Measurements from ENCODE around the gene MRPS18C. TPM values are rescaled to one million over a fixed set of nuclear protein-coding genes. Genes with fewer than 3 reads are reported as not detected.

Gene MRPS18C
- total and polyA plus RNA-seq, 9 of the 15 experiments (the other 6 are each of a cell fraction or from before 2014, with no cell fraction given) = 54.3 to 390 (median 138) TPM

DNA sequence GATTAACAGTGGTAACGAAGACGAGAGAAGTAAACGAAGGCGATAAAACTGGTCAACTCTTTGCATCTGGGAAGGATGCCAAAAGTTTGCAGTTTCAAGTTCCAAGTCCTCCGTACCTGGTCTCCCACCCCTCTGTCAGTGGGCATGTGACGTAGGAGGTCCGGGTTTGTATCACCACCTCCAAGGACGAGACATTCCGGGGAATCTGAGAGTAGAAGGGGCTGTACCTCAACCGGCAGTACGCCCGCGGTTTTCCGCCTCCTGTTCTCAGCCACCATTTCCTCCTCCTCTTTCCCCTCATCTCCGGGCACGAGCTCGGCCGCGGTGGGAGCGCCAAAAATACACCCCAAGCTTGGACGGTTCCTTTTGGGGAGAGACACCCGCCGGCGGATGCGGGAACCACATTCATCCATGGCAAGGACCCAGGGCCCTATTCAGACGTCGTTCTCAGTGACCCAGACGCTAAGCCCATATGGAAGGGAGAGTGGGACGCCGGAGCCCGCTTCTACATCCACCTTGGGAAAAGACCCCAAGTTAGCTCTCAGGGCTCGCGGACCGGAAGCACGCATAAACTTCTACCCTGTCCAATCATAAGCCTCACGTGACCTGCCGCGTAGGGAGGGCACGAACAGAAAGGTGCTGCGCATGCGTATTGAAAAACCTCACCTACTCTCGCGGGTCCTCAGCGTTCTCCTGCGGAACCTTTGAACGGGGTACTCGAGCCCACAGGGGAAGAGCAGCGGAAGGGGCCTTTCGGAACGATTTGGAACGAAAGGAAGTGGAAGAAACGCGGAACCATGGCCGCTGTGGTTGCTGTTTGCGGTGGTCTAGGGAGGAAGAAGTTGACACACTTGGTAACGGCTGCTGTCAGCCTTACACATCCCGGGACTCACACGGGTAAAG is at the start of gene MRPS18C, which contains the start of gene HELQ (continued):
- TF ChIP-seq, protein P1, sequence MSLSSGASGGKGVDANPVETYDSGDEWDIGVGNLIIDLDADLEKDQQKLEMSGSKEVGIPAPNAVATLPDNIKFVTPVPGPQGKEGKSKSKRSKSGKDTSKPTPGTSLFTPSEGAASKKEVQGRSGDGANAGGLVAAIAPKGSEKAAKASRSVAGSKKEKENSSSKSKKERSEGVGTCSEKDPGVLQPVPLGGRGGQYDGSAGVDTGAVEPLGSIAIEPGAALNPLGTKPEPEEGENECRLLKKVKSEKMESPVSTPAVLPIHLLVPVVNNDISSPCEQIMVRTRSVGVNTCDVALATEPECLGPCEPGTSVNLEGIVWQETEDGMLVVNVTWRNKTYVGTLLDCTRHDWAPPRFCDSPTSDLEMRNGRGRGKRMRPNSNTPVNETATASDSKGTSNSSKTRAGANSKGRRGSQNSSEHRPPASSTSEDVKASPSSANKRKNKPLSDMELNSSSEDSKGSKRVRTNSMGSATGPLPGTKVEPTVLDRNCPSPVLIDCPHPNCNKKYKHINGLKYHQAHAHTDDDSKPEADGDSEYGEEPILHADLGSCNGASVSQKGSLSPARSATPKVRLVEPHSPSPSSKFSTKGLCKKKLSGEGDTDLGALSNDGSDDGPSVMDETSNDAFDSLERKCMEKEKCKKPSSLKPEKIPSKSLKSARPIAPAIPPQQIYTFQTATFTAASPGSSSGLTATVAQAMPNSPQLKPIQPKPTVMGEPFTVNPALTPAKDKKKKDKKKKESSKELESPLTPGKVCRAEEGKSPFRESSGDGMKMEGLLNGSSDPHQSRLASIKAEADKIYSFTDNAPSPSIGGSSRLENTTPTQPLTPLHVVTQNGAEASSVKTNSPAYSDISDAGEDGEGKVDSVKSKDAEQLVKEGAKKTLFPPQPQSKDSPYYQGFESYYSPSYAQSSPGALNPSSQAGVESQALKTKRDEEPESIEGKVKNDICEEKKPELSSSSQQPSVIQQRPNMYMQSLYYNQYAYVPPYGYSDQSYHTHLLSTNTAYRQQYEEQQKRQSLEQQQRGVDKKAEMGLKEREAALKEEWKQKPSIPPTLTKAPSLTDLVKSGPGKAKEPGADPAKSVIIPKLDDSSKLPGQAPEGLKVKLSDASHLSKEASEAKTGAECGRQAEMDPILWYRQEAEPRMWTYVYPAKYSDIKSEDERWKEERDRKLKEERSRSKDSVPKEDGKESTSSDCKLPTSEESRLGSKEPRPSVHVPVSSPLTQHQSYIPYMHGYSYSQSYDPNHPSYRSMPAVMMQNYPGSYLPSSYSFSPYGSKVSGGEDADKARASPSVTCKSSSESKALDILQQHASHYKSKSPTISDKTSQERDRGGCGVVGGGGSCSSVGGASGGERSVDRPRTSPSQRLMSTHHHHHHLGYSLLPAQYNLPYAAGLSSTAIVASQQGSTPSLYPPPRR (CRISPR knock-in tag; IDR thresholded peaks at IDR 0.05; ENCODE audit: borderline replicate concordance) = 0 out of 2 replicates have a peak, but pooled peaks have one; percentile 58
- TF ChIP-seq ZBTB17 (CRISPR knock-in tag; IDR thresholded peaks at IDR 0.05) = no peak
- TF ChIP-seq HIVEP1 (CRISPR knock-in tag; IDR thresholded peaks at IDR 0.05) = 0 out of 2 replicates have a peak, but pooled peaks have one; percentile 49
- TF ChIP-seq, protein P2, sequence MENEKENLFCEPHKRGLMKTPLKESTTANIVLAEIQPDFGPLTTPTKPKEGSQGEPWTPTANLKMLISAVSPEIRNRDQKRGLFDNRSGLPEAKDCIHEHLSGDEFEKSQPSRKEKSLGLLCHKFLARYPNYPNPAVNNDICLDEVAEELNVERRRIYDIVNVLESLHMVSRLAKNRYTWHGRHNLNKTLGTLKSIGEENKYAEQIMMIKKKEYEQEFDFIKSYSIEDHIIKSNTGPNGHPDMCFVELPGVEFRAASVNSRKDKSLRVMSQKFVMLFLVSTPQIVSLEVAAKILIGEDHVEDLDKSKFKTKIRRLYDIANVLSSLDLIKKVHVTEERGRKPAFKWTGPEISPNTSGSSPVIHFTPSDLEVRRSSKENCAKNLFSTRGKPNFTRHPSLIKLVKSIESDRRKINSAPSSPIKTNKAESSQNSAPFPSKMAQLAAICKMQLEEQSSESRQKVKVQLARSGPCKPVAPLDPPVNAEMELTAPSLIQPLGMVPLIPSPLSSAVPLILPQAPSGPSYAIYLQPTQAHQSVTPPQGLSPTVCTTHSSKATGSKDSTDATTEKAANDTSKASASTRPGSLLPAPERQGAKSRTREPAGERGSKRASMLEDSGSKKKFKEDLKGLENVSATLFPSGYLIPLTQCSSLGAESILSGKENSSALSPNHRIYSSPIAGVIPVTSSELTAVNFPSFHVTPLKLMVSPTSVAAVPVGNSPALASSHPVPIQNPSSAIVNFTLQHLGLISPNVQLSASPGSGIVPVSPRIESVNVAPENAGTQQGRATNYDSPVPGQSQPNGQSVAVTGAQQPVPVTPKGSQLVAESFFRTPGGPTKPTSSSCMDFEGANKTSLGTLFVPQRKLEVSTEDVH (IDR thresholded peaks at IDR 0.05; ENCODE audit: low read depth, partially characterized antibody) = peak; percentile 94
- no peak for TF ChIP-seq EZH2 (IDR thresholded peaks at IDR 0.05; ENCODE audit: borderline replicate concordance, low read depth, low read length)
- TF ChIP-seq NEUROD1 (IDR thresholded peaks at IDR 0.05; ENCODE audit: borderline replicate concordance, low read depth, low read length, partially characterized antibody) = peak; percentile 79
- peak in 1 of 2 experiments; percentile 90; a peak in 2 of 3 replicates for TF ChIP-seq CBX3 (IDR thresholded peaks at IDR 0.05; ENCODE audit: borderline replicate concordance in 1 of 2, low read length in 2 of 2)
- TF ChIP-seq SAFB (IDR thresholded peaks at IDR 0.05; ENCODE audit: borderline replicate concordance, low read depth, low read length) = no peak
- TF ChIP-seq COPS2 (conservative IDR thresholded peaks at IDR 0.05) = no peak
- TF ChIP-seq SETDB1 (IDR thresholded peaks at IDR 0.05; ENCODE audit: low read length) = no peak
- peak; percentile 96 for TF ChIP-seq CHD2 (IDR thresholded peaks at IDR 0.05; ENCODE audit: low read depth, low read length)
- TF ChIP-seq MXI1 (IDR thresholded peaks at IDR 0.05; ENCODE audit: low read depth, low read length) = peak; percentile 58
- peak in 1 of 2 experiments; percentile 86; a peak in 2 of 4 replicates for TF ChIP-seq TEAD1 (CRISPR knock-in tag; IDR thresholded peaks at IDR 0.05)
- TF ChIP-seq STAT5A (IDR thresholded peaks at IDR 0.05; ENCODE audit: borderline replicate concordance, low read length) = peak; percentile 53; the same call in 1 of the 2 replicates
- TF ChIP-seq, protein P3, sequence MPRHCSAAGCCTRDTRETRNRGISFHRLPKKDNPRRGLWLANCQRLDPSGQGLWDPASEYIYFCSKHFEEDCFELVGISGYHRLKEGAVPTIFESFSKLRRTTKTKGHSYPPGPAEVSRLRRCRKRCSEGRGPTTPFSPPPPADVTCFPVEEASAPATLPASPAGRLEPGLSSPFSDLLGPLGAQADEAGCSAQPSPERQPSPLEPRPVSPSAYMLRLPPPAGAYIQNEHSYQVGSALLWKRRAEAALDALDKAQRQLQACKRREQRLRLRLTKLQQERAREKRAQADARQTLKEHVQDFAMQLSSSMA (CRISPR knock-in tag; IDR thresholded peaks at IDR 0.05) = no peak
- TF ChIP-seq LEF1 (IDR thresholded peaks at IDR 0.05) = peak; percentile 71; the same call in 1 of the 2 replicates
